PC-9 (cell line): ENCODE results near the gene ANXA10. TPM values are rescaled to one million over a fixed set of nuclear protein-coding genes. Genes with fewer than 3 reads are reported as not detected.
A peak's percentile ranks its signal among the peaks of the same experiment; 100 is the strongest.

ENCODE experiments used
- BruUV-seq: library from RNA; stranded (reverse); fragments of 400-500 nt; replicated peaks from 2 replicates; lab custom pipeline; 2021; lab: Mats Ljungman, UMichigan
- CTCF ChIA-PET: fragments of 300-600 bp; sonication (Branson Sonifier 250); formaldehyde crosslinking; loops from one replicate; lab custom pipeline; 2022; ENCODE audit warnings: antibody characterized with exemption; lab: Charles Lee
- POLR2A ChIA-PET: fragments of 300-600 bp; sonication (Branson Sonifier 250); formaldehyde crosslinking; loops from one replicate; lab custom pipeline; 2022; ENCODE audit warnings: antibody characterized with exemption; ENCODE audit not compliant: unreplicated experiment; lab: Charles Lee
- DNase-seq, 2 experiments: peaks; one replicate each; pipeline versions ENCODE4 v3.0.0 to v3.0.0-alpha.2; 2015 to 2022; ENCODE audit warnings: mixed read lengths in 1 of 2
- H2AFZ ChIP-seq: fragments of 200-600 bp; sonication (generic); 2 replicates; pipeline ENCODE4 v1.8.1; 2017; ENCODE audit warnings: antibody characterized with exemption
- H3F3A ChIP-seq: fragments of 200-600 bp; sonication (generic); 2 replicates; pipeline ENCODE4 v1.8.1; 2017; ENCODE audit warnings: antibody characterized with exemption, mild to moderate bottlenecking, low read depth; ENCODE audit not compliant: insufficient read depth
- H3K27ac ChIP-seq: fragments of 200-600 bp; sonication (generic); 2 replicates; pipeline ENCODE4 v1.6.1; 2016; ENCODE audit warnings: mixed run types
- H3K27me3 ChIP-seq: fragments of 200-600 bp; sonication (generic); 2 replicates; pipeline ENCODE4 v1.6.1; 2016; ENCODE audit warnings: low read depth, mixed run types; ENCODE audit not compliant: insufficient read depth
- H3K36me3 ChIP-seq: fragments of 200-600 bp; sonication (generic); 2 replicates; pipeline ENCODE4 v1.6.1; 2016; ENCODE audit warnings: low read depth, mixed run types
- H3K4me1 ChIP-seq: fragments of 200-600 bp; sonication (generic); replicated peaks from 2 replicates; pipeline ENCODE4 v1.6.1; 2016; ENCODE audit warnings: mixed run types; ENCODE audit not compliant: insufficient read depth
- H3K4me2 ChIP-seq: fragments of 200-600 bp; sonication (generic); 2 replicates; pipeline ENCODE4 v1.6.1; 2017; ENCODE audit warnings: mixed run types
- H3K4me3 ChIP-seq: fragments of 200-600 bp; sonication (generic); 2 replicates; pipeline ENCODE4 v1.6.1; 2016; ENCODE audit warnings: mixed run types
- H3K79me2 ChIP-seq: fragments of 200-600 bp; sonication (generic); 2 replicates; pipeline ENCODE4 v1.6.1; 2017; ENCODE audit warnings: low read depth, mixed run types
- H3K9me2 ChIP-seq: fragments of 200-600 bp; sonication (generic); 2 replicates; pipeline ENCODE4 v1.8.1; 2017; ENCODE audit warnings: mild to moderate bottlenecking; ENCODE audit not compliant: insufficient read depth
- H3K9me3 ChIP-seq: fragments of 200-600 bp; sonication (generic); 2 replicates; pipeline ENCODE4 v1.8.1; 2016; ENCODE audit warnings: low read depth; ENCODE audit not compliant: insufficient read depth
- H4K20me1 ChIP-seq: fragments of 200-600 bp; sonication (generic); 2 replicates; pipeline ENCODE4 v1.8.1; 2017; ENCODE audit not compliant: insufficient read depth
- CTCF ChIP-seq: fragments of 200-600 bp; sonication (generic); conservative IDR thresholded peaks from 2 replicates; pipeline ENCODE4 v1.6.1; 2017; ENCODE audit warnings: mixed run types, antibody characterized with exemption, mild to moderate bottlenecking, moderate library complexity
- EZH2 ChIP-seq: fragments of 200-600 bp; sonication (generic); IDR thresholded peaks from 2 replicates; pipeline ENCODE4 v1.8.0; 2017; ENCODE audit warnings: antibody characterized with exemption, low read depth
- intact Hi-C: fragments of 100-400 bp; cut with micrococcal nuclease; formaldehyde crosslinking; loops from one replicate; pipeline ENCODE4 v1.10.0; 2022; ENCODE audit not compliant: unreplicated experiment
- total RNA-seq: library from RNA; stranded (reverse); gene quantifications from 2 replicates; pipeline ENCODE4 v1.2.3, GENCODE V29; 2021

The ANXA10 gene
- total RNA-seq, 1 experiment from 2014 or later = 3.0 TPM

GRCh38 chr4:168153596-168154440, 61.5 kb downstream of the ANXA10 start:
- Histone ChIP-seq H2AFZ (no peak overlapping the region), H3K4me3 (peak overlapping the region; percentile 48; the same call in 1 of the 2 replicates), H3K4me1 (no peaks in the 10 kb centered on the region), H4K20me1 (no peaks in the 10 kb centered on the region), H3K27me3 (no peaks in the 10 kb centered on the region), H3K27ac (no peak overlapping the region), H3K9me2 (no peaks in the 10 kb centered on the region), H3K9me3 (no peaks in the 10 kb centered on the region), H3F3A (no peaks in the 10 kb centered on the region), H3K4me2 (peak overlapping the region; percentile 71), H3K36me3 (no peaks in the 10 kb centered on the region), H3K79me2 (no peaks in the 10 kb centered on the region)
- intact Hi-C loops = loop anchor here (2.0 to 5.0 kb wide), 4 partner anchors 77 to 1987 kb away; no protein-coding TSS in a partner anchor
- CTCF ChIA-PET = interaction anchor here (0.6 to 0.9 kb wide), 8 partner anchors 27 to 493 kb away, joined by 3 to 6 read pairs (median 4); no protein-coding TSS in a partner anchor
- POLR2A ChIA-PET = interaction anchor here (0.7 kb wide), 2 partner anchors 531 to 1701 kb away, joined by 3 to 9 read pairs; no protein-coding TSS in a partner anchor
- DNase-seq = peak; percentile 37 to 54
- TF ChIP-seq EZH2 (no peak), CTCF (peak; percentile 78)
- no TSS peak for BruUV-seq

GRCh38 chr4:168154546-168155277, 62.4 kb downstream of the ANXA10 start:
- no peak overlapping the region for H3K27ac ChIP-seq
- no peaks in the 10 kb centered on the region for H3K36me3 ChIP-seq
- no peaks in the 10 kb centered on the region for H3K9me3 ChIP-seq
- TF ChIP-seq EZH2 (no peak), CTCF (no peak)
- intact Hi-C loops = loop anchor here (2.0 to 5.0 kb wide), 4 partner anchors 77 to 1987 kb away; no protein-coding TSS in a partner anchor
- POLR2A ChIA-PET = interaction anchor here (0.7 kb wide), 1 partner anchor 532 kb away, joined by 3 read pairs; no protein-coding TSS in a partner anchor
- no peaks in the 10 kb centered on the region for H3K27me3 ChIP-seq
- no peaks in the 10 kb centered on the region for H3K4me1 ChIP-seq
- CTCF ChIA-PET = no interaction called here
- H3K79me2 ChIP-seq = no peaks in the 10 kb centered on the region
- no peak overlapping the region for H3K4me3 ChIP-seq
- BruUV-seq = no TSS peak
- H3F3A ChIP-seq = no peaks in the 10 kb centered on the region
- H2AFZ ChIP-seq = no peak overlapping the region
- no peaks in the 10 kb centered on the region for H3K9me2 ChIP-seq
- DNase-seq = no peak
- no peaks in the 10 kb centered on the region for H4K20me1 ChIP-seq
- H3K4me2 ChIP-seq = no peak overlapping the region

GRCh38 chr4:168162604-168163003, 70.3 kb downstream of the ANXA10 start:
- Histone ChIP-seq H3K9me2 (no peaks in the 10 kb centered on the region), H3K4me3 (no peak overlapping the region), H3K9me3 (no peaks in the 10 kb centered on the region), H4K20me1 (no peaks in the 10 kb centered on the region), H3K79me2 (no peaks in the 10 kb centered on the region), H2AFZ (no peak overlapping the region), H3F3A (no peaks in the 10 kb centered on the region), H3K4me1 (no peaks in the 10 kb centered on the region), H3K4me2 (no peak overlapping the region), H3K27me3 (no peaks in the 10 kb centered on the region), H3K27ac (no peak overlapping the region), H3K36me3 (no peaks in the 10 kb centered on the region)
- ChIA-PET POLR2A (no interaction called here), CTCF (no interaction called here)
- intact Hi-C loops = no loop called here
- BruUV-seq = no TSS peak
- no peak for DNase-seq
- TF ChIP-seq EZH2 = no peak
- no peak for TF ChIP-seq CTCF
